Activated CD8-positive, alpha-beta memory T cell treated with anti-CD3 and anti-CD28 coated beads for 4 hours (primary cell): ENCODE data around the gene TCF7.

Experiments used
- DNase-seq, 2 donors: peaks; one replicate each; pipeline ENCODE4 v3.0.0-alpha.2; 2020; ENCODE audit warnings: low read depth in 2 of 2

The TCF7 gene

DNA sequence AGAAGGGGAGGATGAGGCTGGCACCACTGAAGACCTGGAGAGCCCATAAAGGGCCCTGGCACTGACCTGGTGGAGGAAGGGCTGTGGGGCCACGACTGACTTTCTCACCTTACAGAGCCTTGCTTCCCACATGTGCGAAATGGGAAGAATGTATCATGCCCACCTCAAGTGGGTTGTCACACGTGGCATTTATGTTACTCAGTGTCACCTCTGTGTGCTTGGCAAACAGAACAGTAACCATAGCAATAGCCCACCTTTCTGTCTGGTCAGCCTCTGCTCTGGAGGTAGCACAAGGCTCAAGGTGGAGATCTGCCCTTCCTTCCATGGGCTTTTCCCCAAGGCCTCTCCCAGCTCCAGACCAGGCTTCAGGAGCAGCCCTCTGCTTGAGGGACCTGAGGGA lies 16.7 kb downstream of the TCF7 start:
- DNase-seq = peak in 1 of 2 donors; percentile 48

DNA sequence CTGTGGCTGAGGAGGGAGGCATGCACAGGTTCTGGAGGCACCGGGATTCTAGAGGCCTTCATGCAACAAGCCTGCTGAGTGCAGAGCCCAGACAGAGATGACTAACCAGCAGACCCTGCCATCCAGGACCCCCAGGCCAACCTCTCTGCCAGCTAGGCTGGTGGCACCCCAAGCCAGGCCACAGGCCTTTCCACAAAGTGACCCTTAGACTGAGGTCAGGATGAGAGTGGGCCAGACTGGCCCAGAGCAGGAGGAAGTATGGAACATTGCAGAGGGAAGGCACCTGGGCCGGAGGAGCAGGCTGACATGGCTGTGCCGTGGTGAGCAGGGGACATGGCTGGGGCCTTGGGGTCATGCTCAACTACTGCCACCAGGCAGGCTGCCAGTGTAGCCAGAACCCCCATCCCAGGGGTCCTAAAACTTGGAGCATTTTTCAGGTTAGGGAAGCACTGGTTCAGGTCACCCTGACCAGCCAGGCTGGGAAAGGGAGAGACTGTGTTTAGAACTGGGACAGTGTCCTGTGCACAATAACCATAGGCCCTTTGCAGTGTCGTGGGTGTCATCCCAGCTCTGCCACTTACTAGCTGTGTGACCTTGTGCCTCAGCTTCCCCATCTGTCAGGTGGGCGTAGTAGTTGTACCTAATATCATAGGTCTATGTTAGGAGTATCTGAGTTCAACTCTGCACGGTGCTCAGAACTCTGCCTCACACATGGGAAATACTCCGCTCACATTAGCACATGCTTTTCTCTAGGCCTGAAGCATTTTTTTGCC lies 17.3 kb downstream of the TCF7 start:
- no peak for DNase-seq

DNA sequence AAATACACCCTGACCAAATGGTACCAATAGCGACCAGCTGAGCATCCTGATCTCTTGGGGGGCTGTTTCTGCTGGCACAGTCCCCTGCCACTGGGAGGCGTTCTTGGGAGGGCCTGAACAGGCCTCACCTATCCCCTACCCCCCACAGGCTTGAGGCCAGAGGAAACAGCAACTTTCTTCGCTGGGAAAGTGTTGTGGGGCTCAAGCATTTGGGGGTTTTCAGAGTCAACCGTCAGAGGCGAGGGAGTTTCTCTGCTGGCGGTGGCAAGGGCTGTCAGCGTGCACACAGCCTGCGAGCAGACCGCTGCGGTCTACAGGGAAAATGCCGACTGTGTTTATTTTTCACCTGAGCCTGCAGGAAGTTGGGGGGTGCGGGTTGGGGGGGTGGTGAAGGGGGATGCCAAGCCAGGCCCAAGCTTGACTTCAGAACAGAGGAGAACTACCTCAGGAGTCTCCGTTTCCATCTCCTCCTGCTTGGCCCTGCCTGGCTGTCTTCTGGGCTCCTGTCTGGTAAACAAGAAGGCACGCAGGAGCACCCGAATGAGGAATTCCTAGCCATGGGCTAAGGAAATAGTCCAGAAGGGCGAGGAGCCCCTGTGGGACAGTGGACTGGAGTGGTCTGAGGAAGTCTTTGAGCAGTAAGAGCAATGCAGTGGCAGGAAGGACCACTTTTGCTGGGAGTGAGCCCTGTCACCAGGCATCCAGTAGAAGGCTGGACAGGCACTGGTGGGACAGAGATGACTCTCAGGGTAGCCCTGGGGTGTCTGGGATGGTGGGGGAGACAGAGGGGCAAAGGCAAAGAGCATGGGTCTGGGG lies 18.1 kb downstream of the TCF7 start:
- DNase-seq = peak; percentile 60 to 66

DNA sequence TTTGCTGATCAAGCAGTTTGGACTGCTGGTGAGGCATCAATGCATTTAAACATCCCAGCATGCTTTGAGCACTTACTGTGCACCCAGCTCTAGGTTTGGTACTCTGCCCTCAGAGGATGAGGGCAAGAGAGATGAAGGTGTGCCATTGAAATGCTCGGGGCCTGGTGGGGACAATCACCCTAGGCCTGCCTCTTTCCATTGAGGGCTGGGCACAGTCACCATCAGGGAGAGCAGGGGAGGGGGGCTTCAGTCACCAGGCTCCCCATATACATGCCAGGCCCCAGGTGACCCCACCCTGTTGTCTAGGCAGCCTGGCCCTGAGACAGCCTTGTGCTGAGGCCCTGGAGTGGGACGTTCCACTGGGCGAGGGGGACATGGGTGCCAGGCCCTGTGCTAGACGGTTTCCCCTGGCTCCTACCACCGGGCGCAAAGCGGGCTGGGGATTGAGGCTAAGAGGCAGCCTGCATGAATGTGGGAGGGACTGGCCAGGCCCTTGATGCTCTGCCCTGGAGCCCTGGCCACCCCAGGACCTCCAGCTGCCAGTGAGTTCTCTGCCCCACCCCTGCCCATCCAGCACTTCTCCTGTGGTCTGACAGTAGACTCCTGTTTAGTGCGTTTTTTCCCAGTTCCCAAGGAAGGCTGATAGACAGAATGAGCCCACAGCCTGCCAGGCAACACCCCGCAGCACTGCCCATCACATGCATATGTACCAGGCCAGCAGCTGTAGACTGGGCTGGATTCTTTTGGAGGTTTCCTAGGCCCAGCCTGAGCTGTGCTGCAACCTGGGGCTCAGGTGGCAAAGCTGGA lies 18.9 kb downstream of the TCF7 start:
- DNase-seq = no peak

DNA sequence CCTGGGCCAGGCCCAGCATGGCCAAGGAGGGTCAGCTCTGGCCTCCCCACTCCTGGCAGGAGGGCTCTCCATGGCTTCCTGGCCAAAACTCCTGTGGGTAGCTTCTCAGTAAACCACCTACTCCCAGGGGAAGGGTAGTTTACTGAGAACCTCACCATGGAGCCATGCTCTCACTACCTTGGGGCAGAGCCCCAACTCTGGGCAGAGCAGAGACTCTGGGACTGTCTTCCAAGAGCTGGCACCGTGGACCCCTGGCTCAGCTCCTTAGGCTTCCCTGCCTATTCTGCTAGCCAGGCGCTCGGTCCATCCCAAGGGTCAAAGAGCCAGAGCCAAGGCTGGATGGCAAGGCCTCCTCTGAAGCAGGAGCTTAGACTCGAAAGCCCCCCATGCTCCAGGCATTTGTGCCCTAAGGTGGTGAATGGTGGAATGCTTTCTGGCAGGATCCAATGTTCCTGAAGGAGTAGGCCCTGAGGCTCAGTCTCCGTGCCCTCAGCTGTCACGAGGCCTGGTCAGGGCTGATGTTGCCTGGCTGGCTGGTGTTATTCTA lies 19.6 kb downstream of the TCF7 start:
- no peak for DNase-seq

DNA sequence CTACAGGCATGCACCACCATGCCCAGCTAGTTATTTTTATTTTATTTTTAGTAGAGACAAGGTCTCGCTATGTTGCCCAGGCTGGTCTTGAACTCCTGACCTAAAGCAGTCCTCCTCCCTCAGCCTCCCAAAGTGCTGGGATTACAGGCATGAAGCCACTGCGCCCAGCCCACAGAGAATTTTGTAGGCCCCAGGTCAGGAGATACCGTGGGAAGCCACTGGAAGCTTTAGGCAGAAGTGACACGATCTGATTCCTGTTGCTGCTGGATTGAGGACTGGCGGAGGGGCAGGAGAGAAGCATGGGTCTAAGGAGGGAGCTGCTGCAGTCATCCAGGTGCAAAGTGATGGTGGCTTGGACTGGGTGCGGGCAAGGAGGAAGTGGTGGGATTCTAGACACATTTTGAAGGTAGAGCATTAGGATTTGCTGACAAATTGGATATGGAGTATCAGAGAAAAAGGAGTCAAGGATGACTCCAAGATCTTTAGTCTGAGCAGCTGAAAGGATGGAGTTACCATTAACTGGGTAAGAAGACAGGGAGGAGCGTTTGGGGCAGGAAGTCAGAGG lies 20.7 kb downstream of the TCF7 start:
- no peak for DNase-seq

DNA sequence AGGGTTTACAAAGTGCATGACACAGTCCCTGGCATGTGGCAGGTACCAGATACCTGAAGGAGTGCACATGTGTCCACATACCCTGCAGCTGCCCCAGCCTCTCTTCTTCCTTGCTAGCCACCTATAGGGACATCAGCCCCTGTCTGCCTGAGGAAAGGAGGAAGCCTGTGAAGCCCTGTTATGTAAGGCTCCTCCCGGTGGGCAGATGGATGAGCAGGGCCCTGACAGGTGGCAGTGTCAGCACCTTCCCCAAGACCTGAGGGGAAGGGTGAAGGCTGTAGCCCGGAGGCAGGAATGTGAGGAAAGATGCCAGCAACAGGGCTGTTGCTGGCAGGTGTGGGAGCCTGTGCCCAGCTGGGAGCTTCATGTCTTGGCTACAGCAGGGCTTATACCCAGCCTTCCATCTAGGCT lies 21.7 kb downstream of the TCF7 start:
- no peak for DNase-seq

DNA sequence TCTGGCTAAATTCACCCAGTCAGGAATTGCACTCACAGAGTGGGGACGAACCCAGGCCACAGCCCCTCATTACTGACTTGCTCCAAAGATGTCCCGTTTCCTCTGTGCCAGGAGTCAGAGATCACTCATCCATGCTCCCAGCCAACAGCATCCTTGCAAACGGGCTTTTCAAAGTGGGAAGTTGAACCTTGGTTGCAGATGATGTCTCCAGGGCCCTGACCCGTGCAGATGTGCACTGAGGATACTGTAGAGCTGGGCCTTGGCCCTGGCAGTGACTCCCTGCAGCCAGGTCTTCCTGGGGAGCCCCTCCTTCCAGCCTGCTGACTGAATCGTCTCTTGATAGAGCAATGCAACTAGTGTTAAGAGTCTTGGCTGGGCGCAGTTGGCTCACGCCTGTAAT lies 22.3 kb downstream of the TCF7 start:
- no peak for DNase-seq

DNA sequence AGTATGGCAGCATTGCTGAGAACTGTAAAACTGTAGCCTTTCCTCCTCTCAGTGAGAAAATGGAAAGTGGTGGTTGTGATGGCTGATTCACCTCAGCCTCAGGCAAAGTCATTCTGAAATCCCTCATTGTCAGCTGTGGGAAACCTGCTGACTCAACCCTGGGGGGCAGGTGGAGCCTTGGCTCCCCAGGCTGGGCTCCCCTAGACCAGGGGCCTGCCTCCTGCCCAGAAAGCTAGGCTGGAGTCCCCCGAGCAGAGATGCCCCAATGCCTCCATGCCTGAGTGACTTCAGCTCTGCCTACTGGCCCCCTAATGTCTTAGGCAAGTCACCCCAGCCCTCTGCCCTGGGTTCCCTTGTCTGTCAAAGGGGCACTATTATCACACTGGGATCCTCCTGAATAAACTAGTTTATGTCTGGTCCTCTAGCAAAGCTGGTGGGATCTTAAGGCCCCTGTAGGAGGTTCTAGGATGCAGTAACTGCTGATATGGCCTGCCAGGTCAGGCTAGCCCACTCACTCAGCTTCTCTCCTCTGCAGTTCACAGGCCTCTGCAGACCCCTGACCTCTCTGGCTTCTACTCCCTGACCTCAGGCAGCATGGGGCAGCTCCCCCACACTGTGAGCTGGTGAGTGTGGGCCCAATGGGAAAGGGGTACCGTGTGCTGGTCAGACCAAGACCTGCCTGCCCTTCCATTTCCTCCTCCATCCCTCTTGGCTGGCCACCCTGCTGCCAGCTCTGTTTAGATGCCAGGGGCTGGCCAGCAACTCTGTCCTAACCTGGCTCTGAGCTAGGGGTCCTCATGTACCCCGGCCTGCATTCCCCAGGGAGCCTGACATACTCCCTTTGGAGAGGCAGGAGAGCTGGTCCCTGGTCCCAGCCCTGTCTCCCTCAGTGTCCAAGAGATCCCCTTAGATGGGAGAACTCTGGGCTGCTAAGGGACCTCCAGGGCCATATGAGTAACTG lies 24.2 kb downstream of the TCF7 start:
- peak in 1 of 2 donors; percentile 46 for DNase-seq

DNA sequence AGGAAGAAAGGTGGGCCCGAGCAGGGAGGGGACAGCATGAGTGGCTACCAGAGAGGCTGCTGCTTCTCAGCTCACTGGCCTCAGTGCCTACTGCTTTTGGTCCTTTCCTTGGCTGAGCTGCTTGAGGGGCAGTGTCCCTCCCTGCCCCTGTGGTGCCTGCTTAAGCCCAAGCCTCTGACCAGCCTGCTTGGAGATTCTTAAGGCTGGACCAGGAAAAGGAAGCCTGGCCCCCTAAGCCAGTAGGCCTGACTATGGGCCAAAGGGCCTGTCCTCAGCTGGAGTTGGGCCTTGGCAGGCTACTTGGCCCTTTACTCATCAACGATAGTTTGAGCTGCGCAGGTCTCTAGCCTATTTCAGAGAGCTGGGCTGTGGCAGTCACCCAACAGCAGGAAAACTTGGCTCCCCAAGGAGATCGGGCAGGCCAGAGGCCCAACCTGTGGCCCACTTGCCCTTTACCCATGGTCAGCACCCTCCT lies 24.9 kb downstream of the TCF7 start:
- no peak for DNase-seq

DNA sequence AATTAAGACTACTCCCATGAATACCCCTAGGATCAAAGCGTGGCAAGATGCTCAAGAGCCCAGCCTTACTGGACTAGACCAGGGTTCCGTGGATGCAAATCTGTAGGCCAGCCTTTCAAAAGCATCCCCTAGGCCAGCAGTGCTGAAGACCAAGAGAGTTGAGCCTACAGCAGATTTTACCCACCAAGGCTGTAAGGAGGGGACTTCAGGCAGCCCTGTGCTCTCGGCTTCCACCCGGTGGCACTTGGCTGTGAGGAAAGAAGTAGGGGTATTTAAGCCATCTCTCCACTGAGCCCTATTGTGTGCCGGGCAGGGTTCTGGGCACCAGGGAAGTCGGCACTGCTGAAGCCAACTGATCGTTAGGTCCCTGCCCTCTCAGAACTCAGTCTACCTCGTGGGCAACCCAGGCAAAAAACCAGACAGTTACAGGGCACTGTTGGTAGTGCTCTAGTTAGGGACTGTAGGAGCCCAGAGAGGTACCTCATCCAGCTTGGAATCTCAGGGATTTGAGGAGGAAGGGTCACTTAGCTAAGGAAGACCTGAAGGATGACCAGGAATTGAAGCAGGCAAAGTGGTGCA lies 25.5 kb downstream of the TCF7 start:
- DNase-seq = no peak

DNA sequence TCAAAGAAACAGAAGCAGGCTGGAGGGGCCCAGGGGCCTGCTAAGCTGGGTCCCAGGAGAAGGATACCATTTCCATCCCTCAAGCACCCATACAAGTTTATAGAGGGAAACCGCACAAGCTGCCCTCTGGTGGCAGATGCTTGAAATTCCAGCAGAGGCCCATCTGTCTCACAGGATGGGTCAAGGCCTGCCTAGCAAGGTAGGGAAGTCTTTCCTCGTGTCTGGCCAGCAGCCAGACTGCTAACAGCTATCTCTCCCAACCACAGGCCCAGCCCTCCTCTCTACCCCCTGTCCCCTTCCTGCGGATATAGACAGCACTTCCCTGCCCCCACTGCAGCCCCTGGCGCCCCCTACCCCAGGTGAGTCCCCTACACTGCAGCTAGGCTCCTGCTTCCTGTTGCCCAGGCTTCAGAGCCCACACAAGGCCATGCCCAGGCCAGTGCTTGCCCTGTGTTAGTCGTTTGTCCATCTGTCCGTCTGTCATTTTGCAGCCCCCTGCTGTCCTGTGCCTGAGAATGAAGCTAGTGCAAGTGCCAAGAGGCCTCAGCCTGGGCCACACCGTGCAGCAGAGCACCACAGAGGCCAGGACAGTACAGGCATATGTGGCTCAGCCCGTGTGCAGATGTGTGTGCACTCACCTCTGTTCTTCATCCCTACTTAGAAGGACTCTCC lies 26.2 kb downstream of the TCF7 start:
- peak in 1 of 2 donors; percentile 38 for DNase-seq

DNA sequence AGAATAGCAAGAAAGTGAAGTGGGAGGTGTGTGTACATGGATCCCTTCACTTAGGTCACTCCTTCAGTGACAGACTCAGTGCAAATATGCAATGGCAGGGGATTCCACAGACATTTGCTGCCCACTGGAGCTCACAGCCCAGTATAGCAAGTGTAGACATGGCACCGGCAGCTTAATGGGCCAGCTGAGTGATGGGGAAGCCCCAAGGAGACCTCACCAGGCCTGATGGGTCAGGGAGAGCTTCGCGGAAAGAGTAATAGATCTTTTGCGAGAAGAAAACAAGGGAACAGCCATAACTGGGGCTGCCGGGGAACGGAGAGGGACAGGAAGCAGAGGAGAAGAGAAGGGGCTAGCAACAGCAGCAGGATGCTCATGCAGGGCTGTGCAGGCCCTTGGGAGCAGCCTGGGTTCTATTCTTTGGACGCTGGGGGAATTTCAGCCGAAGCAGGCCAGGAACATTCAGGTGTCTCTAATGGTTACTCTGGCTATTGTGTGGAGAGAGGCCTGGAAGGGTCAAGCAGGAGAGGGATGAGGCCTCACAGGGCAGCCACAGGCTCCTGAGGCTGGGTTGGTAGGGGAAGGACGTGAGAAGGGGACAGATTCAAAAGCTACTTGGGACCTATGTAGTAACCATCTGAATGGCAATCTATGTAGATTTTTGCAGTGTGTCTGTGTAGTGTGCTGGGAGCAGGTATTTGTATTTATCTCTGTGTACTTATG lies 27.0 kb downstream of the TCF7 start:
- DNase-seq = no peak

DNA sequence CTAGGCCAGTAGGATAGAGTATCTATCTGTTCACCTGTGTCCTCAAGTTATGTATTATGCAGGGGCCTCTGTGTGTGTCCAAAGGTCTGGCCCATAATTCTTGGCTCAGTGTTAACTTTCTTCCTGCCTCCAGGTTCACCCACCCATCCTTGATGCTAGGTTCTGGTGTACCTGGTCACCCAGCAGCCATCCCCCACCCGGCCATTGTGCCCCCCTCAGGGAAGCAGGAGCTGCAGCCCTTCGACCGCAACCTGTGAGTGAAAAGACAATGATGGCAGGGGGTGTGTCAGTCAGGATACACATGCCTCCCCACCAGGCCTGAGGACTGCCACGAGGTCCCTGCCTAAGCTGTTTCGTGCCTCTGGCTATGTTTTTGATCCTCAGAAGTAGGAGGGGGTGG lies 27.6 kb downstream of the TCF7 start:
- no peak for DNase-seq

DNA sequence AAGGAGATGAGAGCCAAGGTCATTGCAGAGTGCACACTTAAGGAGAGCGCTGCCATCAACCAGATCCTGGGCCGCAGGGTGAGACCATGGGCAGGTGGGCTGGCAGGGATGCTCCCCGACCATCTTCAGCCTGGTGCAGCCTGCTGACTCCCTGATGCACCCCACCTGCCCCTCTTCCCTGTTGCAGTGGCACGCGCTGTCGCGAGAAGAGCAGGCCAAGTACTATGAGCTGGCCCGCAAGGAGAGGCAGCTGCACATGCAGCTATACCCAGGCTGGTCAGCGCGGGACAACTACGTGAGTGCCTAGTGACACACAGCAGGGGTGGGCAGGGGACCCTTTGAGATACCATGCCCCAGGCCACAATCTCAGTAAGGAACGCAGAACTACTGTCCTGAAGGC lies 28.3 kb downstream of the TCF7 start:
- DNase-seq = no peak

DNA sequence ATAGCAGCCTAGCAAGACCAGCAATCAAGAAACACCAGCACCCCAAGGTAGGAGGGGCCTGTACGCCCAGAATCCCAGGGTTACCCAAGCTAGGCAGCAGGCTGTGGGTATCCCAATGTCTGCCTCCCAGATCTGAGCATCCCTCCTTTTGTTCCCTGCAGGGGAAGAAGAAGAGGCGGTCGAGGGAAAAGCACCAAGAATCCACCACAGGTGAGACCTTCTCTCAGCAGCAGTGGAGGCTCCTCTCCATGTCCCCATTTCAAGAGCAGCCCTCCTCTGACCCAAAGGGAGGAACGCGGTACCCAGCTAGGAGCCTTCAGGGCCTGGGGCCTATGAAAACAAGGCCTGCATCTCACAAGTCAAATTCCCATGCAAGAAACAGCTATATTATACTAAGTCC lies 28.9 kb downstream of the TCF7 start:
- no peak for DNase-seq

DNA sequence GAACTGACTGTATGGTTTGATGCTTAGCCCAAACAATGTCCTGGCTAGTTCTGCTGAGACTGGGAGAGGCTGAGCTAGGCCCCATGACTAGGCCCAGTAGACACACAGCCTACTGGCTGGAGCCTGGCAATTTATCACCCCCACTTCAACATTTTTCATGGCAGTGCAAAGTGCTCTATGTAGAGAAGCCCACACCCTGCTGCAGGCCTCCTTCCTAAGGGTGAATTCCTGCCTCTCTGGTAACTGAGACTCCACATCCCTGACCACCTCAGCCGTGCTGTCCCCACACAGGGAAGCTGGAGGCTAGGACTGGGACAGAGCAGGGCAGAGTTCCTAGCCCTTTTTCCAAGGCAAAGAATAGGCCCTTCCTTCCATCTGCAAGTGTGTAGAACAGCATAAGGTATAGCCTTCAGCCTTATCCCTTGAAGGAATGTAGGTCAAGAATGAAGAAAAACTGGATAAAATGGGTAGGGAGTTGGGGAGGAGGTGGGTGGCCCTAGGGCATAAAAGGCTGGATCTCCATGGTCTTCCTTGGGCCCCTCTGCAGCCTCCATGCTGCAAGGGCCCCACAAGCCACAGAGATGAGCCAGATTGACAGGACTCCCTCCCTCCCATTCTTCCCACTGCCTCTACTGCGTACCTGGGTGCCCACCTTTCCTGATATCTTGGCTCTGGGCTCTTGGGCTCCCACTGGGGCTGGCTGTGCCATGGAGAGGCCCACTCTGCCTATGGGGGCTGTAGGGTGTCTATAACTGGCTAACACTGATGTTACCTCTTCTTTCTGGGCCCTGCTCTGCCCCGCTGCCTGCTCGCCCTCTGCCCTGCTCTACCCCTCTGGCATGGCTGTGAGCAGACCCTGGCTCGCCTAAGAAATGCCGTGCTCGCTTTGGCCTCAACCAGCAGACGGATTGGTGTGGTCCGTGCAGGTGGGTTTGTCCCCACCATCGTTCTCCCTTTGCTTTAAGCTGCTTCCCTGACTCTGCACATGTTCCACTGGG lies 29.8 kb downstream of the TCF7 start:
- no peak for DNase-seq
